Esophagus squamous epithelium (tissue), 5 donors: ENCODE results near the gene NR2F6. TPM values are rescaled to one million over a fixed set of nuclear protein-coding genes. Genes with fewer than 3 reads are reported as not detected.
"Not testable (repeated sequence)": the region's sequence is repeated elsewhere in the genome, so short reads cannot be mapped to it uniquely, and the experiment has no call there.

Source experiments
- DNase-seq: peaks from one replicate; lab custom pipeline; 2025; lab: John Stamatoyannopoulos, UW
- H3K27ac ChIP-seq, 4 donors: fragments of 200-600 bp; sonication (generic); one replicate each; pipeline ENCODE4 v1.5.1; 2016 to 2019; ENCODE audit warnings: mild to moderate bottlenecking in 1 of 4
- H3K27me3 ChIP-seq, 4 donors: fragments of 200-600 bp; sonication (generic); 1 replicate in 3 of 4; 2 replicates in 1 of 4; pipeline versions ENCODE4 v1.5.1 to v1.6.0; 2017 to 2021; ENCODE audit warnings: antibody characterized with exemption in 1 of 4
- H3K36me3 ChIP-seq, 3 donors: fragments of 200-600 bp; sonication (generic); one replicate each; pipeline ENCODE4 v1.5.1; 2016 to 2019
- H3K4me1 ChIP-seq, 3 donors: fragments of 200-600 bp; sonication (generic); one replicate each; pipeline ENCODE4 v1.5.1; 2017 to 2019
- H3K4me3 ChIP-seq, 4 donors: fragments of 200-600 bp; sonication (generic); 1 replicate in 3 of 4; 2 replicates in 1 of 4; pipeline ENCODE4 v1.5.1; 2016 to 2019; ENCODE audit warnings: mild to moderate bottlenecking in 2 of 4, moderate library complexity in 1 of 4
- H3K9me3 ChIP-seq, 3 donors: fragments of 200-600 bp; sonication (generic); one replicate each; pipeline ENCODE4 v1.5.1; 2016 to 2019
- CTCF ChIP-seq, 6 experiments: fragments of 450-650 bp in 4 of 6; fragments of 200-600 bp in 2 of 6; sonication (generic) in 2 of 6; IDR thresholded peaks; one replicate each; pipeline ENCODE4 v1.5.1; 2016 to 2019; ENCODE audit warnings: antibody characterized with exemption in 6 of 6, mild to moderate bottlenecking in 4 of 6, moderate library complexity in 4 of 6
- POLR2A ChIP-seq, 4 donors: fragments of 450-650 bp; IDR thresholded peaks; one replicate each; pipeline ENCODE4 v1.6.1; 2017; ENCODE audit warnings: antibody characterized with exemption in 4 of 4, mild to moderate bottlenecking in 4 of 4, moderate library complexity in 3 of 4
- WGBS, 2 donors: methylation state at CpG; one replicate each; pipeline ENCODE4 v1.1.5; 2018; 5-methylcytosine and 5-hydroxymethylcytosine counted together
- intact Hi-C: fragments of 100-400 bp; cut with DNase I; formaldehyde crosslinking; loops from one replicate; pipeline ENCODE4 v1.15.0; 2022
- total RNA-seq, 4 donors: library from RNA; depleted of rRNA; stranded (reverse); fragments of >200 nt; gene quantifications; one replicate each; pipeline ENCODE4 v1.1.0, GENCODE V29; 2016
- donor health status: DM: yes; HTN: yes; CAD: no.

NR2F6 gene
- total RNA-seq, 4 donors from 2014 or later: 52.8 to 115 (median 82.7) TPM

GRCh38 chr19:17282488-17283125 lies 36.9 kb upstream of the NR2F6 start:
- H3K27ac ChIP-seq: no peak overlapping the region
- H3K27me3 ChIP-seq: peaks cover 0 to 20% (median 2%) of the 10 kb centered on the region in 4 donors
- no peak for DNase-seq
- H3K4me1 ChIP-seq: peaks cover 14 to 20% (median 17%) of the 10 kb centered on the region in 3 donors
- H3K36me3 ChIP-seq: peaks cover 0 to 21% (median 0%) of the 10 kb centered on the region in 3 donors
- no peak for TF ChIP-seq POLR2A (IDR thresholded peaks at IDR 0.05)
- peak; percentile 88 to 92 (median 90) for TF ChIP-seq CTCF (IDR thresholded peaks at IDR 0.05)
- intact Hi-C loops: loop anchor here (5.0 to 10.0 kb wide), 2 partner anchors 78 to 215 kb away; no protein-coding TSS in a partner anchor
- no peaks in the 10 kb centered on the region for H3K9me3 ChIP-seq
- peak overlapping the region; percentile 22 to 64 (median 38) for H3K4me3 ChIP-seq
- 7 to 8% methylated on average over 7 to 9 of the region's 45 CpGs for WGBS, 2 donors

- Histone ChIP-seq H3K4me3 (peak within 1 kb of the TSS; percentile 22 to 64 (median 38)), H3K36me3 (peaks cover 0 to 31% (median 3%) of the 10 kb centered on the region in 3 donors), H3K4me1 (peaks cover 14 to 20% (median 17%) of the 10 kb centered on the region in 3 donors), H3K27ac (no peak within 1 kb of the TSS), H3K9me3 (no peaks in the 10 kb centered on the region), H3K27me3 (peaks cover 0 to 20% (median 2%) of the 10 kb centered on the region in 4 donors)
- intact Hi-C loops: loop anchor here (5.0 to 10.0 kb wide), 2 partner anchors 77 to 214 kb away; no protein-coding TSS in a partner anchor
- TF ChIP-seq POLR2A (IDR thresholded peaks at IDR 0.05): no peak
- TF ChIP-seq CTCF (IDR thresholded peaks at IDR 0.05): no peak
- DNase-seq: no peak
- WGBS, 2 donors: 15 to 38% methylated on average over 4 to 6 of the region's 75 CpGs
Observed at GRCh38 chr19:17281391-17282304, 35.9 kb upstream of the NR2F6 start, which contains the start of gene ANKLE1. Gene ANKLE1, plus strand, starts transcription at chr19:17281901. Its CDS starts 20 bp downstream, at chr19:17281921.

GRCh38 chr19:17279436-17279835 lies 33.7 kb upstream of the NR2F6 start:
- TF ChIP-seq POLR2A (IDR thresholded peaks at IDR 0.05) (no peak), CTCF (IDR thresholded peaks at IDR 0.05) (no peak)
- intact Hi-C loops: no loop called here
- Histone ChIP-seq H3K36me3 (peaks cover 10 to 53% (median 10%) of the 10 kb centered on the region in 3 donors), H3K27ac (no peak overlapping the region), H3K4me1 (peaks cover 14 to 20% (median 17%) of the 10 kb centered on the region in 3 donors), H3K4me3 (no peak overlapping the region), H3K9me3 (no peaks in the 10 kb centered on the region), H3K27me3 (peaks cover 0 to 20% (median 2%) of the 10 kb centered on the region in 4 donors)
- DNase-seq: no peak
- WGBS, 2 donors: 65 to 100% methylated on average over 2 to 3 of the region's 3 CpGs

GRCh38 chr19:17275441-17276175 lies 29.9 kb upstream of the NR2F6 start:
- Histone ChIP-seq H3K4me3 (no peak overlapping the region), H3K9me3 (no peaks in the 10 kb centered on the region), H3K27me3 (no peaks in the 10 kb centered on the region), H3K27ac (no peak overlapping the region), H3K4me1 (no peaks in the 10 kb centered on the region), H3K36me3 (peaks cover 21 to 91% (median 33%) of the 10 kb centered on the region in 3 donors)
- intact Hi-C loops: no loop called here
- no peak for DNase-seq
- TF ChIP-seq CTCF (IDR thresholded peaks at IDR 0.05) (no peak), POLR2A (IDR thresholded peaks at IDR 0.05) (no peak)
- WGBS, 2 donors: 93 to 95% methylated on average over 10 to 11 of the region's 19 CpGs

- intact Hi-C loops, H3K4me3 ChIP-seq, H3K27me3 ChIP-seq: not testable (repeated sequence)
Observed at GRCh38 chr19:17274892-17275291, 29.2 kb upstream of the NR2F6 start.

More at GRCh38 chr19:17274892-17275291, 29.2 kb upstream of the NR2F6 start:
- H3K4me1 ChIP-seq, DNase-seq, H3K9me3 ChIP-seq, H3K27ac ChIP-seq: not testable (repeated sequence)
- 92 to 97% methylated on average over 3 of the region's 3 CpGs for WGBS, 2 donors
- H3K36me3 ChIP-seq: peaks cover 21 to 98% (median 33%) of the 10 kb centered on the region in 3 donors
